Measurements from ENCODE around the gene SYNE3.

Gene SYNE3

GRCh38 chr14:95535226-95536021 is 19.0 kb upstream of the SYNE3 start:
- ChIA-PET CTCF (interaction anchor here (1.0 to 3.8 kb wide), 5 partner anchors 12 to 97 kb away, joined by 3 to 11 read pairs (median 5); no protein-coding TSS in a partner anchor), POLR2A (interaction anchor here (1.0 kb wide), 1 partner anchor 1002 kb away, joined by 3 read pairs; no protein-coding TSS in a partner anchor)
- Histone ChIP-seq H3K4me1 (ENCODE audit: control extremely low read depth in 1 of 4, control insufficient read depth in 4 of 4, insufficient read depth in 4 of 4, low read length in 3 of 4) (peaks cover 17 to 49% (median 33%) of the 10 kb centered on the region in 4 experiments), H3K4me3 (ENCODE audit: control insufficient read depth in 1 of 7, extremely low read depth in 1 of 7, insufficient read depth in 4 of 7, low read depth in 2 of 7, low read length in 6 of 7) (peak overlapping the region; percentile 75 to 90 (median 87)), H3K36me3 (ENCODE audit: control insufficient read depth in 4 of 4, insufficient read depth in 4 of 4, low read length in 3 of 4) (peaks cover 0 to 16% (median 3%) of the 10 kb centered on the region in 4 experiments), H3K27me3 (replicated peaks in 2 of 5; ENCODE audit: control insufficient read depth in 4 of 5, insufficient read depth in 5 of 5, low read length in 4 of 5) (no peaks in the 10 kb centered on the region), H3K27ac (ENCODE audit: insufficient read depth in 1 of 2, low read depth in 1 of 2, low read length in 2 of 2, poor library complexity in 1 of 2, severe bottlenecking in 2 of 2) (peak overlapping the region; percentile 66 to 83), H3K9me3 (ENCODE audit: control extremely low read depth in 1 of 5, control insufficient read depth in 4 of 5, insufficient read depth in 2 of 5, low read depth in 1 of 5, low read length in 4 of 5) (no peaks in the 10 kb centered on the region)
- peak in 1 of 3 donors; percentile 33 for DNase-seq
- 3% methylated on average over 50 of the region's 52 CpGs for WGBS (ENCODE audit: insufficient coverage)

- H3K36me3 ChIP-seq (ENCODE audit: control insufficient read depth in 4 of 4, insufficient read depth in 4 of 4, low read length in 3 of 4), result peaks cover 0 to 21% (median 6%) of the 10 kb centered on the region in 4 experiments
- ChIA-PET POLR2A (interaction anchor here (1.0 kb wide), 1 partner anchor 1003 kb away, joined by 3 read pairs; no protein-coding TSS in a partner anchor), CTCF (interaction anchor here (1.0 to 3.8 kb wide), 7 partner anchors 9 to 106 kb away, joined by 3 to 11 read pairs (median 5); partner anchors contain the start of gene SYNE3)
- H3K9me3 ChIP-seq (ENCODE audit: control extremely low read depth in 1 of 5, control insufficient read depth in 4 of 5, insufficient read depth in 2 of 5, low read depth in 1 of 5, low read length in 4 of 5), result no peaks in the 10 kb centered on the region
- under 1% methylated on average over 88 of the region's 97 CpGs for WGBS (ENCODE audit: insufficient coverage)
- peak within 1 kb of the TSS; percentile 90 to 97 for H3K27ac ChIP-seq (ENCODE audit: insufficient read depth in 1 of 2, low read depth in 1 of 2, low read length in 2 of 2, poor library complexity in 1 of 2, severe bottlenecking in 2 of 2)
- DNase-seq, result peak; percentile 100
- no peaks in the 10 kb centered on the region for H3K27me3 ChIP-seq (replicated peaks in 2 of 5; ENCODE audit: control insufficient read depth in 4 of 5, insufficient read depth in 5 of 5, low read length in 4 of 5)
- H3K4me1 ChIP-seq (ENCODE audit: control extremely low read depth in 1 of 4, control insufficient read depth in 4 of 4, insufficient read depth in 4 of 4, low read length in 3 of 4), result peaks cover 17 to 50% (median 33%) of the 10 kb centered on the region in 4 experiments
- peak within 1 kb of the TSS; percentile 75 to 90 (median 87) for H3K4me3 ChIP-seq (ENCODE audit: control insufficient read depth in 1 of 7, extremely low read depth in 1 of 7, insufficient read depth in 4 of 7, low read depth in 2 of 7, low read length in 6 of 7)
Observed at GRCh38 chr14:95534299-95535225, 18.1 kb upstream of the SYNE3 start, which contains the start of gene GLRX5. Gene GLRX5, plus strand, starts transcription at chr14:95535050. Its CDS starts 40 bp downstream, at chr14:95535090.

- Histone ChIP-seq H3K9me3 (ENCODE audit: control extremely low read depth in 1 of 5, control insufficient read depth in 4 of 5, insufficient read depth in 2 of 5, low read depth in 1 of 5, low read length in 4 of 5) (no peaks in the 10 kb centered on the region), H3K27me3 (replicated peaks in 2 of 5; ENCODE audit: control insufficient read depth in 4 of 5, insufficient read depth in 5 of 5, low read length in 4 of 5) (no peaks in the 10 kb centered on the region), H3K4me3 (ENCODE audit: control insufficient read depth in 1 of 7, extremely low read depth in 1 of 7, insufficient read depth in 4 of 7, low read depth in 2 of 7, low read length in 6 of 7) (peak overlapping the region; percentile 53 to 87 (median 75)), H3K36me3 (ENCODE audit: control insufficient read depth in 4 of 4, insufficient read depth in 4 of 4, low read length in 3 of 4) (peaks cover 0 to 25% (median 6%) of the 10 kb centered on the region in 4 experiments), H3K4me1 (ENCODE audit: control extremely low read depth in 1 of 4, control insufficient read depth in 4 of 4, insufficient read depth in 4 of 4, low read length in 3 of 4) (peaks cover 17 to 50% (median 33%) of the 10 kb centered on the region in 4 experiments), H3K27ac (ENCODE audit: insufficient read depth in 1 of 2, low read depth in 1 of 2, low read length in 2 of 2, poor library complexity in 1 of 2, severe bottlenecking in 2 of 2) (peak overlapping the region; percentile 90 to 97)
- POLR2A ChIA-PET, result interaction anchor here (0.8 kb wide), 1 partner anchor 19 kb away, joined by 3 read pairs; no protein-coding TSS in a partner anchor
- CTCF ChIA-PET, result interaction anchor here (0.6 to 3.8 kb wide), 9 partner anchors 11 to 843 kb away, joined by 3 to 11 read pairs (median 4); partner anchors contain the start of gene SYNE3
- WGBS (ENCODE audit: insufficient coverage), result 0% methylated on average over 11 of the region's 18 CpGs
- peak in 1 of 3 donors; percentile 43 for DNase-seq
Observed at GRCh38 chr14:95533822-95534221, 17.4 kb upstream of the SYNE3 start.

GRCh38 chr14:95533391-95533821 is 17.0 kb upstream of the SYNE3 start:
- peak in 2 of 3 donors; percentile 67 to 77 for DNase-seq
- no peaks in the 10 kb centered on the region for H3K27me3 ChIP-seq (replicated peaks in 2 of 5; ENCODE audit: control insufficient read depth in 4 of 5, insufficient read depth in 5 of 5, low read length in 4 of 5)
- H3K4me1 ChIP-seq (ENCODE audit: control extremely low read depth in 1 of 4, control insufficient read depth in 4 of 4, insufficient read depth in 4 of 4, low read length in 3 of 4), result peaks cover 17 to 50% (median 33%) of the 10 kb centered on the region in 4 experiments

GRCh38 chr14:95531969-95532368 is 15.5 kb upstream of the SYNE3 start:
- H3K27me3 ChIP-seq (replicated peaks in 2 of 5; ENCODE audit: control insufficient read depth in 4 of 5, insufficient read depth in 5 of 5, low read length in 4 of 5), result no peaks in the 10 kb centered on the region
- peaks cover 0 to 25% (median 6%) of the 10 kb centered on the region in 4 experiments for H3K36me3 ChIP-seq (ENCODE audit: control insufficient read depth in 4 of 4, insufficient read depth in 4 of 4, low read length in 3 of 4)
- no peak for DNase-seq
- H3K9me3 ChIP-seq (ENCODE audit: control extremely low read depth in 1 of 5, control insufficient read depth in 4 of 5, insufficient read depth in 2 of 5, low read depth in 1 of 5, low read length in 4 of 5), result no peaks in the 10 kb centered on the region
- POLR2A ChIA-PET, result no interaction called here
- CTCF ChIA-PET, result interaction anchor here (1.7 to 14.8 kb wide), 3 partner anchors 14 to 84 kb away, joined by 3 to 259 read pairs (median 5); no protein-coding TSS in a partner anchor
- H3K4me1 ChIP-seq (ENCODE audit: control extremely low read depth in 1 of 4, control insufficient read depth in 4 of 4, insufficient read depth in 4 of 4, low read length in 3 of 4), result peaks cover 17 to 54% (median 37%) of the 10 kb centered on the region in 4 experiments
- WGBS (ENCODE audit: insufficient coverage), result 55% methylated on average over 3 of the region's 3 CpGs
- H3K4me3 ChIP-seq (ENCODE audit: control insufficient read depth in 1 of 7, extremely low read depth in 1 of 7, insufficient read depth in 4 of 7, low read depth in 2 of 7, low read length in 6 of 7), result peak overlapping the region in 4 of 7 experiments; percentile 22 to 87 (median 78)
- peak overlapping the region; percentile 13 to 97 for H3K27ac ChIP-seq (ENCODE audit: insufficient read depth in 1 of 2, low read depth in 1 of 2, low read length in 2 of 2, poor library complexity in 1 of 2, severe bottlenecking in 2 of 2)

More at GRCh38 chr14:95533391-95533821, 17.0 kb upstream of the SYNE3 start:
- ChIA-PET POLR2A (interaction anchor here (0.8 kb wide), 1 partner anchor 18 kb away, joined by 3 read pairs; no protein-coding TSS in a partner anchor), CTCF (interaction anchor here (0.6 to 3.8 kb wide), 9 partner anchors 10 to 843 kb away, joined by 3 to 11 read pairs (median 4); partner anchors contain the start of gene SYNE3)
- H3K36me3 ChIP-seq (ENCODE audit: control insufficient read depth in 4 of 4, insufficient read depth in 4 of 4, low read length in 3 of 4), result peaks cover 0 to 25% (median 6%) of the 10 kb centered on the region in 4 experiments
- WGBS (ENCODE audit: insufficient coverage), result 15% methylated on average over 5 of the region's 10 CpGs
- peak overlapping the region; percentile 53 to 87 (median 75) for H3K4me3 ChIP-seq (ENCODE audit: control insufficient read depth in 1 of 7, extremely low read depth in 1 of 7, insufficient read depth in 4 of 7, low read depth in 2 of 7, low read length in 6 of 7)
- H3K9me3 ChIP-seq (ENCODE audit: control extremely low read depth in 1 of 5, control insufficient read depth in 4 of 5, insufficient read depth in 2 of 5, low read depth in 1 of 5, low read length in 4 of 5), result no peaks in the 10 kb centered on the region
- peak overlapping the region; percentile 90 to 97 for H3K27ac ChIP-seq (ENCODE audit: insufficient read depth in 1 of 2, low read depth in 1 of 2, low read length in 2 of 2, poor library complexity in 1 of 2, severe bottlenecking in 2 of 2)

- Histone ChIP-seq H3K27me3 (replicated peaks in 2 of 5; ENCODE audit: control insufficient read depth in 4 of 5, insufficient read depth in 5 of 5, low read length in 4 of 5) (no peaks in the 10 kb centered on the region), H3K9me3 (ENCODE audit: control extremely low read depth in 1 of 5, control insufficient read depth in 4 of 5, insufficient read depth in 2 of 5, low read depth in 1 of 5, low read length in 4 of 5) (no peaks in the 10 kb centered on the region), H3K4me3 (ENCODE audit: control insufficient read depth in 1 of 7, extremely low read depth in 1 of 7, insufficient read depth in 4 of 7, low read depth in 2 of 7, low read length in 6 of 7) (no peak overlapping the region), H3K4me1 (ENCODE audit: control extremely low read depth in 1 of 4, control insufficient read depth in 4 of 4, insufficient read depth in 4 of 4, low read length in 3 of 4) (peaks cover 17 to 54% (median 38%) of the 10 kb centered on the region in 4 experiments), H3K36me3 (ENCODE audit: control insufficient read depth in 4 of 4, insufficient read depth in 4 of 4, low read length in 3 of 4) (peaks cover 0 to 25% (median 6%) of the 10 kb centered on the region in 4 experiments), H3K27ac (ENCODE audit: insufficient read depth in 1 of 2, low read depth in 1 of 2, low read length in 2 of 2, poor library complexity in 1 of 2, severe bottlenecking in 2 of 2) (peak overlapping the region; percentile 13 to 97)
- WGBS (ENCODE audit: insufficient coverage), result 0% methylated on average over 1 of the region's 3 CpGs
- ChIA-PET POLR2A (no interaction called here), CTCF (interaction anchor here (1.7 to 14.8 kb wide), 3 partner anchors 13 to 84 kb away, joined by 3 to 259 read pairs (median 5); no protein-coding TSS in a partner anchor)
- no peak for DNase-seq
Observed at GRCh38 chr14:95531473-95531872, 15.0 kb upstream of the SYNE3 start.
